HL-60 (cell line): Measurements from ENCODE around the gene AFF2.

Experiments used
- DNase-seq, 2 experiments: peaks; one replicate each; pipeline ENCODE4 v3.0.0-alpha.2; 2010 to 2020; ENCODE audit warnings: low read depth in 1 of 2, low spot score in 1 of 2
- H3K27ac ChIP-seq: fragments of 250-450 bp; sonication (Bioruptor Pico); replicated peaks from 2 replicates; pipeline ENCODE4 v1.5.1; 2020; ENCODE audit warnings: mild to moderate bottlenecking, moderate library complexity
- H3K27me3 ChIP-seq: fragments of 250-450 bp; sonication (Bioruptor Pico); 2 replicates; pipeline ENCODE4 v1.5.1; 2021; ENCODE audit warnings: mild to moderate bottlenecking, moderate library complexity; ENCODE audit not compliant: insufficient read depth, poor library complexity, severe bottlenecking
- H3K4me3 ChIP-seq: replicated peaks from 2 replicates; pipeline ENCODE4 v1.5.1; 2011; ENCODE audit warnings: mild to moderate bottlenecking, control low read depth, low read length; ENCODE audit not compliant: insufficient read depth
- GABPA ChIP-seq: IDR thresholded peaks from 2 replicates; pipeline ENCODE4 v1.6.1; 2012; ENCODE audit warnings: low read depth
- POLR2AphosphoS5 ChIP-seq: IDR thresholded peaks from 2 replicates; pipeline ENCODE4 v1.6.1; 2012; ENCODE audit warnings: low read depth
- SPI1 ChIP-seq: IDR thresholded peaks from 2 replicates; pipeline ENCODE4 v1.6.1; 2012; ENCODE audit warnings: low read depth, mild to moderate bottlenecking, borderline replicate concordance
- TF ChIP-seq, protein P1 (sequence below): IDR thresholded peaks from one replicate; pipeline ENCODE4 v1.5.1; 2011; ENCODE audit warnings: low read length, control low read depth, inconsistent platforms; ENCODE audit not compliant: insufficient read depth
- TF ChIP-seq, protein P2 (sequence below): IDR thresholded peaks from 2 replicates; pipeline ENCODE4 v1.6.1; 2012; ENCODE audit warnings: low read depth; ENCODE audit not compliant: insufficient replicate concordance

AFF2 gene

DNA sequence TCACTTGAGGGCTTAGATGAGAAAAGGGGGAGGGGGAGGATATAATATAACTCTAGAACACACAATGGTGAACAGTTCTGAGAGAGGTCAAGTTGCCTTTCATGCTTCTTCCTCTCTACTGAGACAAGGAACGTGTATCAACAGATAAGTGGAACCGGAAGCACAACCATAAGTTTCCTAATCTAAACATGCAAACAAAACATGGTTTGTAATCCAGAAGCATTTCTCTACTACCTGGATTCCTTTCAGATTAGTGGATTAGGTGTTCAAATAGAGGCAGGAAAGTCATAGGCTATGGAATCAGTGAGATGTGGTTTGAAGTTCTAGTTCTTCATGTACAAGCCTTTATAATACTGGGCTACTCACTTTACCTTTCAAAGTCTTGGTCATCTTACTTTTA lies 544.1 kb downstream of the AFF2 start:
- Histone ChIP-seq H3K4me3 (no peak overlapping the region), H3K27me3 (no peaks in the 10 kb centered on the region), H3K27ac (no peak overlapping the region)
- TF ChIP-seq GABPA, result no peak
- TF ChIP-seq SPI1, result no peak
- TF ChIP-seq, protein P1, sequence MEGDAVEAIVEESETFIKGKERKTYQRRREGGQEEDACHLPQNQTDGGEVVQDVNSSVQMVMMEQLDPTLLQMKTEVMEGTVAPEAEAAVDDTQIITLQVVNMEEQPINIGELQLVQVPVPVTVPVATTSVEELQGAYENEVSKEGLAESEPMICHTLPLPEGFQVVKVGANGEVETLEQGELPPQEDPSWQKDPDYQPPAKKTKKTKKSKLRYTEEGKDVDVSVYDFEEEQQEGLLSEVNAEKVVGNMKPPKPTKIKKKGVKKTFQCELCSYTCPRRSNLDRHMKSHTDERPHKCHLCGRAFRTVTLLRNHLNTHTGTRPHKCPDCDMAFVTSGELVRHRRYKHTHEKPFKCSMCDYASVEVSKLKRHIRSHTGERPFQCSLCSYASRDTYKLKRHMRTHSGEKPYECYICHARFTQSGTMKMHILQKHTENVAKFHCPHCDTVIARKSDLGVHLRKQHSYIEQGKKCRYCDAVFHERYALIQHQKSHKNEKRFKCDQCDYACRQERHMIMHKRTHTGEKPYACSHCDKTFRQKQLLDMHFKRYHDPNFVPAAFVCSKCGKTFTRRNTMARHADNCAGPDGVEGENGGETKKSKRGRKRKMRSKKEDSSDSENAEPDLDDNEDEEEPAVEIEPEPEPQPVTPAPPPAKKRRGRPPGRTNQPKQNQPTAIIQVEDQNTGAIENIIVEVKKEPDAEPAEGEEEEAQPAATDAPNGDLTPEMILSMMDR, result no peak
- no peak for TF ChIP-seq POLR2AphosphoS5
- TF ChIP-seq, protein P2, sequence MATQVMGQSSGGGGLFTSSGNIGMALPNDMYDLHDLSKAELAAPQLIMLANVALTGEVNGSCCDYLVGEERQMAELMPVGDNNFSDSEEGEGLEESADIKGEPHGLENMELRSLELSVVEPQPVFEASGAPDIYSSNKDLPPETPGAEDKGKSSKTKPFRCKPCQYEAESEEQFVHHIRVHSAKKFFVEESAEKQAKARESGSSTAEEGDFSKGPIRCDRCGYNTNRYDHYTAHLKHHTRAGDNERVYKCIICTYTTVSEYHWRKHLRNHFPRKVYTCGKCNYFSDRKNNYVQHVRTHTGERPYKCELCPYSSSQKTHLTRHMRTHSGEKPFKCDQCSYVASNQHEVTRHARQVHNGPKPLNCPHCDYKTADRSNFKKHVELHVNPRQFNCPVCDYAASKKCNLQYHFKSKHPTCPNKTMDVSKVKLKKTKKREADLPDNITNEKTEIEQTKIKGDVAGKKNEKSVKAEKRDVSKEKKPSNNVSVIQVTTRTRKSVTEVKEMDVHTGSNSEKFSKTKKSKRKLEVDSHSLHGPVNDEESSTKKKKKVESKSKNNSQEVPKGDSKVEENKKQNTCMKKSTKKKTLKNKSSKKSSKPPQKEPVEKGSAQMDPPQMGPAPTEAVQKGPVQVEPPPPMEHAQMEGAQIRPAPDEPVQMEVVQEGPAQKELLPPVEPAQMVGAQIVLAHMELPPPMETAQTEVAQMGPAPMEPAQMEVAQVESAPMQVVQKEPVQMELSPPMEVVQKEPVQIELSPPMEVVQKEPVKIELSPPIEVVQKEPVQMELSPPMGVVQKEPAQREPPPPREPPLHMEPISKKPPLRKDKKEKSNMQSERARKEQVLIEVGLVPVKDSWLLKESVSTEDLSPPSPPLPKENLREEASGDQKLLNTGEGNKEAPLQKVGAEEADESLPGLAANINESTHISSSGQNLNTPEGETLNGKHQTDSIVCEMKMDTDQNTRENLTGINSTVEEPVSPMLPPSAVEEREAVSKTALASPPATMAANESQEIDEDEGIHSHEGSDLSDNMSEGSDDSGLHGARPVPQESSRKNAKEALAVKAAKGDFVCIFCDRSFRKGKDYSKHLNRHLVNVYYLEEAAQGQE, result no peak
- DNase-seq, result no peak

DNA sequence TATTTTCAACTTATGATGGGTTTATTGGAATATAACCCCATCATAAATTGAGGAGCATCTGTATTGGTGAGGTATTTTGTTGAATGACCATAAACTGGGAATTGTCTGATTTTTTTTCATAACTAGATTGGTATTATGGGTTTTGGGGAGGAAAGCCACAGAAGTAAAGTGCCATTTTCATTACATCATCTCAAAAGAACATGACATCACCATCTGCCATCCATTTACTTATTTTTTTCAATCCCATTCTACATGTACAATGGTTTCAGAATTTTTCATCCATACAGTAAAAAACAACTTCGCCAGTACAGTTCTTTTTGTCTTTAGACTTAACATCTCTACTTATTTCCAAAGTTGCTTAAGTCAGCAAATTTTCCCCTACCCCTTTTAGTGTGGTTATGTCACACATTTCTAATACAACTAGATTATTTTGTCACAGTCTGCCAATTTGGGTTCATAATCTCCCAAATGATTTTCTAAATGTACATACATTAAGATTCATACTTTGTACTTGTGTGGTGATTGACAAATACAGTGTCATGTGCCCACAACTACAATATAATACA lies 545.3 kb downstream of the AFF2 start:
- Histone ChIP-seq H3K27ac (no peak overlapping the region), H3K4me3 (no peak overlapping the region), H3K27me3 (no peaks in the 10 kb centered on the region)
- TF ChIP-seq GABPA (no peak), SPI1 (no peak), POLR2AphosphoS5 (no peak)
- TF ChIP-seq, protein P2, result no peak
- TF ChIP-seq, protein P1, result no peak
- DNase-seq, result no peak
